Measurements from ENCODE around the gene CAMTA1. TPM values are rescaled to one million over a fixed set of nuclear protein-coding genes. Genes with fewer than 3 reads are reported as not detected.

Gene CAMTA1
- total RNA-seq, 1 experiment from 2014 or later: 118 TPM

GRCh38 chr1:7554385-7555235 lies 769.4 kb downstream of the CAMTA1 start:
- Histone ChIP-seq H2AFZ (ENCODE audit: low read length) (no peak overlapping the region), H3K27ac (ENCODE audit: low read length) (no peak overlapping the region), H3K4me1 (ENCODE audit: low read length) (peaks cover 32% of the 10 kb centered on the region), H3K4me3 (ENCODE audit: low read length) (no peak overlapping the region), H4K20me1 (ENCODE audit: insufficient read depth, low read depth, low read length) (no peaks in the 10 kb centered on the region; the same call in 1 of the 2 replicates), H3K9me2 (replicated peaks; ENCODE audit: insufficient read depth, low read length) (no peaks in the 10 kb centered on the region), H3K36me3 (ENCODE audit: insufficient read depth, low read length) (no peaks in the 10 kb centered on the region), H3K4me2 (ENCODE audit: low read depth, low read length, poor library complexity, severe bottlenecking) (no peak overlapping the region), H3K9me3 (ENCODE audit: low read length) (no peaks in the 10 kb centered on the region), H3K27me3 (ENCODE audit: low read length) (no peaks in the 10 kb centered on the region), H3K79me2 (ENCODE audit: low read length) (no peaks in the 10 kb centered on the region), H3K9ac (ENCODE audit: low read length) (no peak overlapping the region)
- DNase-seq: no peak

GRCh38 chr1:7555391-7556185 lies 770.3 kb downstream of the CAMTA1 start:
- no peaks in the 10 kb centered on the region for H3K9me2 ChIP-seq (replicated peaks; ENCODE audit: insufficient read depth, low read length)
- H3K9ac ChIP-seq (ENCODE audit: low read length): no peak overlapping the region
- no peak for DNase-seq
- H4K20me1 ChIP-seq (ENCODE audit: insufficient read depth, low read depth, low read length): no peaks in the 10 kb centered on the region; the same call in 1 of the 2 replicates
- H3K27ac ChIP-seq (ENCODE audit: low read length): no peak overlapping the region
- H3K4me1 ChIP-seq (ENCODE audit: low read length): peaks cover 36% of the 10 kb centered on the region
- no peaks in the 10 kb centered on the region for H3K79me2 ChIP-seq (ENCODE audit: low read length)
- no peak overlapping the region for H3K4me2 ChIP-seq (ENCODE audit: low read depth, low read length, poor library complexity, severe bottlenecking)
- H3K4me3 ChIP-seq (ENCODE audit: low read length): no peak overlapping the region
- H2AFZ ChIP-seq (ENCODE audit: low read length): no peak overlapping the region
- H3K36me3 ChIP-seq (ENCODE audit: insufficient read depth, low read length): no peaks in the 10 kb centered on the region
- no peaks in the 10 kb centered on the region for H3K27me3 ChIP-seq (ENCODE audit: low read length)
- H3K9me3 ChIP-seq (ENCODE audit: low read length): no peaks in the 10 kb centered on the region

GRCh38 chr1:7557301-7557891 lies 772.1 kb downstream of the CAMTA1 start:
- Histone ChIP-seq H3K9me3 (ENCODE audit: low read length) (no peaks in the 10 kb centered on the region), H3K36me3 (ENCODE audit: insufficient read depth, low read length) (no peaks in the 10 kb centered on the region), H3K79me2 (ENCODE audit: low read length) (no peaks in the 10 kb centered on the region), H2AFZ (ENCODE audit: low read length) (no peak overlapping the region), H3K4me1 (ENCODE audit: low read length) (peaks cover 54% of the 10 kb centered on the region), H3K4me3 (ENCODE audit: low read length) (no peak overlapping the region), H4K20me1 (ENCODE audit: insufficient read depth, low read depth, low read length) (no peaks in the 10 kb centered on the region; the same call in 1 of the 2 replicates), H3K27ac (ENCODE audit: low read length) (no peak overlapping the region), H3K27me3 (ENCODE audit: low read length) (no peaks in the 10 kb centered on the region), H3K9me2 (replicated peaks; ENCODE audit: insufficient read depth, low read length) (no peaks in the 10 kb centered on the region), H3K9ac (ENCODE audit: low read length) (no peak overlapping the region), H3K4me2 (ENCODE audit: low read depth, low read length, poor library complexity, severe bottlenecking) (no peak overlapping the region)
- no peak for DNase-seq

GRCh38 chr1:7558041-7558461 lies 772.8 kb downstream of the CAMTA1 start:
- DNase-seq: no peak
- Histone ChIP-seq H3K9me2 (replicated peaks; ENCODE audit: insufficient read depth, low read length) (no peaks in the 10 kb centered on the region), H3K4me3 (ENCODE audit: low read length) (no peak overlapping the region), H3K27ac (ENCODE audit: low read length) (no peak overlapping the region), H3K4me1 (ENCODE audit: low read length) (peaks cover 61% of the 10 kb centered on the region), H3K79me2 (ENCODE audit: low read length) (no peaks in the 10 kb centered on the region), H2AFZ (ENCODE audit: low read length) (no peak overlapping the region), H3K9ac (ENCODE audit: low read length) (no peak overlapping the region), H3K4me2 (ENCODE audit: low read depth, low read length, poor library complexity, severe bottlenecking) (no peak overlapping the region), H3K36me3 (ENCODE audit: insufficient read depth, low read length) (no peaks in the 10 kb centered on the region), H3K9me3 (ENCODE audit: low read length) (no peaks in the 10 kb centered on the region), H3K27me3 (ENCODE audit: low read length) (no peaks in the 10 kb centered on the region), H4K20me1 (ENCODE audit: insufficient read depth, low read depth, low read length) (no peaks in the 10 kb centered on the region; the same call in 1 of the 2 replicates)

GRCh38 chr1:7558481-7558880 lies 773.2 kb downstream of the CAMTA1 start:
- Histone ChIP-seq H3K4me3 (ENCODE audit: low read length) (no peak overlapping the region), H3K9me2 (replicated peaks; ENCODE audit: insufficient read depth, low read length) (no peaks in the 10 kb centered on the region), H3K4me2 (ENCODE audit: low read depth, low read length, poor library complexity, severe bottlenecking) (no peak overlapping the region), H3K9me3 (ENCODE audit: low read length) (no peaks in the 10 kb centered on the region), H3K4me1 (ENCODE audit: low read length) (peaks cover 65% of the 10 kb centered on the region), H2AFZ (ENCODE audit: low read length) (no peak overlapping the region), H3K79me2 (ENCODE audit: low read length) (no peaks in the 10 kb centered on the region), H3K27ac (ENCODE audit: low read length) (no peak overlapping the region), H3K27me3 (ENCODE audit: low read length) (no peaks in the 10 kb centered on the region), H3K36me3 (ENCODE audit: insufficient read depth, low read length) (no peaks in the 10 kb centered on the region), H3K9ac (ENCODE audit: low read length) (no peak overlapping the region), H4K20me1 (ENCODE audit: insufficient read depth, low read depth, low read length) (no peaks in the 10 kb centered on the region; the same call in 1 of the 2 replicates)
- DNase-seq: no peak

GRCh38 chr1:7558921-7559869 lies 773.9 kb downstream of the CAMTA1 start:
- no peaks in the 10 kb centered on the region for H3K27me3 ChIP-seq (ENCODE audit: low read length)
- peak overlapping the region; percentile 3; the same call in 1 of the 2 replicates for H3K9ac ChIP-seq (ENCODE audit: low read length)
- peaks cover 67% of the 10 kb centered on the region for H3K4me1 ChIP-seq (ENCODE audit: low read length)
- no peaks in the 10 kb centered on the region; the same call in 1 of the 2 replicates for H4K20me1 ChIP-seq (ENCODE audit: insufficient read depth, low read depth, low read length)
- DNase-seq: no peak
- H3K4me2 ChIP-seq (ENCODE audit: low read depth, low read length, poor library complexity, severe bottlenecking): peak overlapping the region; percentile 68
- no peaks in the 10 kb centered on the region for H3K9me3 ChIP-seq (ENCODE audit: low read length)
- H3K36me3 ChIP-seq (ENCODE audit: insufficient read depth, low read length): no peaks in the 10 kb centered on the region
- H3K9me2 ChIP-seq (replicated peaks; ENCODE audit: insufficient read depth, low read length): no peaks in the 10 kb centered on the region
- H3K27ac ChIP-seq (ENCODE audit: low read length): peak overlapping the region; percentile 39; the same call in 1 of the 2 replicates
- H3K79me2 ChIP-seq (ENCODE audit: low read length): no peaks in the 10 kb centered on the region
- H3K4me3 ChIP-seq (ENCODE audit: low read length): peak overlapping the region; percentile 49; the same call in 1 of the 2 replicates
- H2AFZ ChIP-seq (ENCODE audit: low read length): no peak overlapping the region

- no peaks in the 10 kb centered on the region for H3K27me3 ChIP-seq (ENCODE audit: low read length)
- peak; percentile 92 for DNase-seq
- peak overlapping the region; percentile 49 for H3K4me3 ChIP-seq (ENCODE audit: low read length)
- H3K9me2 ChIP-seq (replicated peaks; ENCODE audit: insufficient read depth, low read length): no peaks in the 10 kb centered on the region
- H3K79me2 ChIP-seq (ENCODE audit: low read length): no peaks in the 10 kb centered on the region
- H2AFZ ChIP-seq (ENCODE audit: low read length): no peak overlapping the region
- peak overlapping the region; percentile 68 for H3K4me2 ChIP-seq (ENCODE audit: low read depth, low read length, poor library complexity, severe bottlenecking)
- peaks cover 69% of the 10 kb centered on the region for H3K4me1 ChIP-seq (ENCODE audit: low read length)
- H4K20me1 ChIP-seq (ENCODE audit: insufficient read depth, low read depth, low read length): no peaks in the 10 kb centered on the region; the same call in 1 of the 2 replicates
- peak overlapping the region; percentile 55 for H3K9ac ChIP-seq (ENCODE audit: low read length)
- no peaks in the 10 kb centered on the region for H3K36me3 ChIP-seq (ENCODE audit: insufficient read depth, low read length)
- no peaks in the 10 kb centered on the region for H3K9me3 ChIP-seq (ENCODE audit: low read length)
- H3K27ac ChIP-seq (ENCODE audit: low read length): peak overlapping the region; percentile 77
Observed at GRCh38 chr1:7560128-7560527, 774.9 kb downstream of the CAMTA1 start.
